ENCODE results near the gene TMEM129.
A peak's percentile ranks its signal among the peaks of the same experiment; 100 is the strongest.

TMEM129 gene

GRCh38 chr4:1743551-1743950, 22.4 kb upstream of the TMEM129 start:
- no peak for DNase-seq (ENCODE audit: low read depth)

- DNase-seq (ENCODE audit: low read depth): no peak
Observed at GRCh38 chr4:1741208-1741607, 20.1 kb upstream of the TMEM129 start.

GRCh38 chr4:1740021-1740545, 19.0 kb upstream of the TMEM129 start:
- no peak for DNase-seq (ENCODE audit: low read depth)

- no peak for DNase-seq (ENCODE audit: low read depth)
Observed at GRCh38 chr4:1739358-1739757, 18.2 kb upstream of the TMEM129 start.

GRCh38 chr4:1738410-1738809, 17.3 kb upstream of the TMEM129 start:
- DNase-seq (ENCODE audit: low read depth): no peak

- DNase-seq (ENCODE audit: low read depth): no peak
Observed at GRCh38 chr4:1737666-1738065, 16.5 kb upstream of the TMEM129 start.

GRCh38 chr4:1736812-1737211, 15.7 kb upstream of the TMEM129 start:
- no peak for DNase-seq (ENCODE audit: low read depth)

- DNase-seq (ENCODE audit: low read depth): no peak
Observed at GRCh38 chr4:1735215-1735614, 14.1 kb upstream of the TMEM129 start.

GRCh38 chr4:1732911-1733310, 11.8 kb upstream of the TMEM129 start:
- DNase-seq (ENCODE audit: low read depth): no peak

GRCh38 chr4:1731180-1731579, 10.1 kb upstream of the TMEM129 start:
- no peak for DNase-seq (ENCODE audit: low read depth)

GRCh38 chr4:1730532-1731135, 9.5 kb upstream of the TMEM129 start:
- no peak for DNase-seq (ENCODE audit: low read depth)

GRCh38 chr4:1728061-1728980, 7.2 kb upstream of the TMEM129 start:
- DNase-seq (ENCODE audit: low read depth): no peak

- no peak for DNase-seq (ENCODE audit: low read depth)
Observed at GRCh38 chr4:1727117-1728031, 6.3 kb upstream of the TMEM129 start.

- DNase-seq (ENCODE audit: low read depth): peak; percentile 93
Observed at GRCh38 chr4:1726146-1726934, 5.2 kb upstream of the TMEM129 start.

GRCh38 chr4:1725521-1725920, 4.4 kb upstream of the TMEM129 start:
- no peak for DNase-seq (ENCODE audit: low read depth)

- peak; percentile 45 for DNase-seq (ENCODE audit: low read depth)
Observed at GRCh38 chr4:1723131-1723801, 2.1 kb upstream of the TMEM129 start.

GRCh38 chr4:1722551-1723118, 1.5 kb upstream of the TMEM129 start:
- DNase-seq (ENCODE audit: low read depth): no peak

GRCh38 chr4:1721666-1722550, 785 bp upstream of the TMEM129 start:
- no peak for DNase-seq (ENCODE audit: low read depth)

Data from activated gamma-delta T cell treated with anti-CD3 and anti-CD28 coated beads, Interleukin-2, amount 50 U/mL, for 16 hours (primary cell).